Nephron (organoid): ENCODE data around the gene SLC9A4.

Experiments
- H3K27ac Mint-ChIP-seq, 3 experiments: 2 replicates each; pipeline ENCODE4 v1.8.0; 2020; ENCODE audit warnings: mixed read lengths in 3 of 3, mild to moderate bottlenecking in 2 of 3, moderate library complexity in 1 of 3
- H3K27me3 Mint-ChIP-seq: 2 replicates; pipeline ENCODE4 v1.8.0; 2021; ENCODE audit warnings: low read depth, mild to moderate bottlenecking, moderate library complexity, mixed read lengths
- H3K36me3 Mint-ChIP-seq: 2 replicates; pipeline ENCODE4 v1.8.0; 2020; ENCODE audit warnings: low read depth, mixed read lengths
- H3K4me1 Mint-ChIP-seq: 2 replicates; pipeline ENCODE4 v1.8.0; 2020; ENCODE audit warnings: mixed read lengths
- H3K4me3 Mint-ChIP-seq, 3 experiments: 2 replicates each; pipeline ENCODE4 v1.8.0; 2020; ENCODE audit warnings: mild to moderate bottlenecking in 3 of 3, mixed read lengths in 3 of 3, moderate library complexity in 2 of 3
- H3K9me3 Mint-ChIP-seq: 2 replicates; pipeline ENCODE4 v1.8.0; 2020; ENCODE audit warnings: mixed read lengths
- TF ChIP-seq, protein P1 (sequence below), 3 experiments: fragments of 200-600 bp; sonication (generic); IDR thresholded peaks; one replicate each; pipeline ENCODE4 v1.5.0; 2021; ENCODE audit warnings: antibody characterized with exemption in 3 of 3; ENCODE audit not compliant: unreplicated experiment in 3 of 3

The SLC9A4 gene

DNA sequence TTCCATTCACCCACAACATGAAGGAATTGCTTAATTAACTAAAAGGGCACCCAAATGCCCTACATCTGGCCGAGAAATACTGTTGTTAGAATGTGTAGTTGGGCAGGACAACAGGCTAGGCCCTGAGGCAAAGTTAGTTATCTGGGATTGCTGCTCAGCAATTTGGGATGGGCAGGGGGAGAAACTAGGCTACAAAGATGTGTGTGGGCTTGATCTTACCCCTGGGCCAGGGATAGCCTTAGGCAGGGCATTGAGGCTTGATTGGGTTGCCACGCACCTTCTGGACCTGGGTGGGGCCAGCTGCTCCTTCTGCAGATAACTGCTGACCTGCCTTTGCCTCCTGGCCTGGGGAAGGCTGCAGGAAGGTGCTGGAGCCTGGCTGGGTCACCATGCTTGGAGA is 40.6 kb upstream of the SLC9A4 start:
- no peaks in the 10 kb centered on the region for H3K9me3 Mint-ChIP-seq

DNA sequence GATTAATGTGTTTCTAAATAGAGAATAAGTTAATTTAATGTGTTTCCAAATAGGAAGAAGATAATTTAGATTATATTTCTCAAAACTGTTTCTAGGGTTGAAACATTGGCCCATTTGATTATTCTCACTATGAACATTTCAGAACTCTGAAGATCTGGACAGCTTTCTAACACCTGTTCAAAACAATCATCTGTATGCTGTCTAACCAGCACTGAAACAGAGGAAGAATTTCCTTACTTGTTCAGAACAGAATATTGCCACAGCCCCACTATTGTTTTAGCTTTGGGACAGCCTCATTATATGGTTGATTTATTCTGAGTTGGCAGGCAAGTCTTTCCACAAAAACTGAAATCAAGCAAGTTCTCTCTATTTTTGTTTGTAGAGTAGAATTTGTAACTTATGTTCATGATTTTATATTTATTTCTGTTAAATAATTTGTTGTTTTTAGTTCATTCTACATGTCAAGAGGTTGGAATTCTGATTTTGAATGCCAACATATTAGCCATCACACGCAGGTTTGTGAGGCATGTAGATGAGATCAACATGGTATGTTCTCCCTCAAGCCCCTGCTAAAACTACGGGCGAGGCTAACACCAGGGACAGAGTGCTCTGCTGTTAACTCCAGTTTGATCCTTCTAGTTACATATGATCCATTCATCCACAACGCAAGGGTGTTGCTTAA is 38.9 kb upstream of the SLC9A4 start:
- H3K4me1 Mint-ChIP-seq: no peaks in the 10 kb centered on the region
- H3K27me3 Mint-ChIP-seq: no peaks in the 10 kb centered on the region
- H3K9me3 Mint-ChIP-seq: no peaks in the 10 kb centered on the region
- no peaks in the 10 kb centered on the region for H3K36me3 Mint-ChIP-seq
- no peak overlapping the region for H3K4me3 Mint-ChIP-seq
- TF ChIP-seq, protein P1, sequence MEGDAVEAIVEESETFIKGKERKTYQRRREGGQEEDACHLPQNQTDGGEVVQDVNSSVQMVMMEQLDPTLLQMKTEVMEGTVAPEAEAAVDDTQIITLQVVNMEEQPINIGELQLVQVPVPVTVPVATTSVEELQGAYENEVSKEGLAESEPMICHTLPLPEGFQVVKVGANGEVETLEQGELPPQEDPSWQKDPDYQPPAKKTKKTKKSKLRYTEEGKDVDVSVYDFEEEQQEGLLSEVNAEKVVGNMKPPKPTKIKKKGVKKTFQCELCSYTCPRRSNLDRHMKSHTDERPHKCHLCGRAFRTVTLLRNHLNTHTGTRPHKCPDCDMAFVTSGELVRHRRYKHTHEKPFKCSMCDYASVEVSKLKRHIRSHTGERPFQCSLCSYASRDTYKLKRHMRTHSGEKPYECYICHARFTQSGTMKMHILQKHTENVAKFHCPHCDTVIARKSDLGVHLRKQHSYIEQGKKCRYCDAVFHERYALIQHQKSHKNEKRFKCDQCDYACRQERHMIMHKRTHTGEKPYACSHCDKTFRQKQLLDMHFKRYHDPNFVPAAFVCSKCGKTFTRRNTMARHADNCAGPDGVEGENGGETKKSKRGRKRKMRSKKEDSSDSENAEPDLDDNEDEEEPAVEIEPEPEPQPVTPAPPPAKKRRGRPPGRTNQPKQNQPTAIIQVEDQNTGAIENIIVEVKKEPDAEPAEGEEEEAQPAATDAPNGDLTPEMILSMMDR (IDR thresholded peaks at IDR 0.05; ENCODE audit: unreplicated experiment in 3 of 3): no peak
- no peak overlapping the region for H3K27ac Mint-ChIP-seq

More for the DNA sequence above, 40.6 kb upstream of the SLC9A4 start:
- Mint-ChIP-seq H3K36me3 (no peaks in the 10 kb centered on the region), H3K4me1 (no peaks in the 10 kb centered on the region), H3K4me3 (no peak overlapping the region), H3K27me3 (no peaks in the 10 kb centered on the region), H3K27ac (no peak overlapping the region)
- TF ChIP-seq, protein P1 (IDR thresholded peaks at IDR 0.05; ENCODE audit: unreplicated experiment in 3 of 3): no peak

DNA sequence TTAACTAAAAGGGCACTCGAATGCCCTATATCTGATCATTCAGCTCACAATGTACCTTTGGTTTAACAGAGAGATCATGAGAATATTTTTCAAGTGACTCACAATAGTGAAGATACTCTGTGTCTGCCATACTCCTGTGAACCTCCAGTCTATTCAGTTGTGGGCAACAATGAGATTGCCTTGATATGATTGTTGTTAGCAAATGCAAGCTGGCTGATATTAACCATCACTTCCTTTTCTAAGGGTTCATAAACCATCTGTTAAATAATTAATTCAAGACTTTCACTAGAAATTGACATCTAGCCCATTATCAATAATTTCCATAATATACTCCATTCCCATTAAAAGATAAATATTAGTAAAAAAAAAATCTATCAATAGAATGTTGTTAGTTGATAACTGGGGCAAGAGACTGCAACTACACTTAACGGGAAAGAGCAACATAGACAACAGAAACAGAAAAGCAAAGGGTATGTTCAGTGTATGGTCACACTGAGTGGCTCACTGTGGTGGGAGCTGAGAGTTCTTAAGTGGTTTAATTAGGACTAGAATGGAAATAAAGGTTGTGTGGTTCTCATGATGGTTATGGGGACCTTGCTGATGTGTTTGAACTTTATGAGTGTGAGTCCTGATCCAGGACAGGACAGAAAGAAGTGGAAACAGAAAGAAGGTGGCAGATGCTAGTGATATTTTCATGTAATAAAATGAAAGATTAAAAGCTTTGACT is 38.2 kb upstream of the SLC9A4 start:
- Mint-ChIP-seq H3K4me1 (no peaks in the 10 kb centered on the region), H3K4me3 (no peak overlapping the region), H3K27me3 (no peaks in the 10 kb centered on the region), H3K36me3 (no peaks in the 10 kb centered on the region), H3K9me3 (no peaks in the 10 kb centered on the region), H3K27ac (no peak overlapping the region)
- TF ChIP-seq, protein P1 (IDR thresholded peaks at IDR 0.05; ENCODE audit: unreplicated experiment in 3 of 3): no peak

DNA sequence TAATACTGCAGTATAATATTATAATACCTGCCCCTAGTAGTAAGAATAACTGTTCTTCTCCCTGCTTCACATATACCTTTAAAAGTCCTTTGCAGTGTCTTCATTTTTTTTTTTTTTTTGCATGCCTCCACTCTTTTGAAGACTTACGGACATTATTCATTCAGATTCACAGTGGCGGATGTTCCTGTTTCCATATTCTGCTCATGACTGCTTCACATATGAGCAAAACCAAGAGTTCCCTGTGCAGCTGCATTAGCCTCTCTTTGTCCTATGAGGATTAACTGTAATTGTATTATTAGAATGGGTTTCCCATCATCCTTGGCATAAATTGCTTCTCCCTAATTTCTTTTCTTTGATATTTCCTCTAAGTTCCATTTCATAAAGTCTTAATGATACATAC is 37.3 kb upstream of the SLC9A4 start:
- H3K4me1 Mint-ChIP-seq: no peaks in the 10 kb centered on the region
- no peaks in the 10 kb centered on the region for H3K36me3 Mint-ChIP-seq
- H3K4me3 Mint-ChIP-seq: no peak overlapping the region
- no peaks in the 10 kb centered on the region for H3K9me3 Mint-ChIP-seq
- H3K27me3 Mint-ChIP-seq: no peaks in the 10 kb centered on the region
- H3K27ac Mint-ChIP-seq: no peak overlapping the region
- TF ChIP-seq, protein P1 (IDR thresholded peaks at IDR 0.05; ENCODE audit: unreplicated experiment in 3 of 3): no peak

DNA sequence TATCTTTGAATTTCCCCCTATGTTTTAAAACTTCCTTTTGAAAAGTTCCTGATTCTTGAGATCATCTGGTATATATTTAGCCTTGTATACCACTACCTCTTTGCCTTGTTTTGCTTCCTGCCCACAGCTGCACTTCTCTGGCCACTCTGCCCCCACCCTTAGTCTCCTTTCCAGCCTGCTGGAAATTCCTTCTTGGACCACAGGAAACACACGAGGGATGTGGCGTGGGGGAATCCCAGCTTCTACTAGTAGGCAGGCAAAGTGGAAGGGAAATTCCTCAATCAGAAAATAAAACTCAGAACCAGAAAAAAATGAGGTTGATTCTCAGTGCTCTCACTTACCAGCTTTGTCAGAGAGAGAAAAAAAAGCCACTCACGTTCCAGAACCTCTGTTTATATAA is 36.7 kb upstream of the SLC9A4 start:
- TF ChIP-seq, protein P1 (IDR thresholded peaks at IDR 0.05; ENCODE audit: unreplicated experiment in 3 of 3): no peak
- Mint-ChIP-seq H3K9me3 (no peaks in the 10 kb centered on the region), H3K27ac (no peak overlapping the region), H3K4me1 (no peaks in the 10 kb centered on the region), H3K36me3 (no peaks in the 10 kb centered on the region), H3K27me3 (no peaks in the 10 kb centered on the region), H3K4me3 (no peak overlapping the region)

DNA sequence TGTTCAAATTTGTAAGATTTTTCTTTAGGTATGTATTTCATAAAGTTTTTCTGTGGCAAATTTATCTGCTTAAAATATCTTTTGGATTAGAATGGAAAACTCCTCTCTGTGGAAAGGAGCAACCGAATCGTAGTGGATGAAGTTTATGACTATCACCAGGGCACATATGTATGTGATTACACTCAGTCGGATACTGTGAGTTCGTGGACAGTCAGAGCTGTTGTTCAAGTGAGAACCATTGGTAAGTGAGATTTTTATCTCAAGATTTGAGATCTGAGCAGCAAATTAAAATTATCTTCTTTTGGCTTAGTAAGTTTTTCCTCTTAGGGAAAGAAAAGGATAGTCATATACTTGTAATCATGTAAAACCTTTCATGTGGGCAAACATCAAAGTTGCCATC is 35.9 kb upstream of the SLC9A4 start:
- Mint-ChIP-seq H3K9me3 (no peaks in the 10 kb centered on the region), H3K4me3 (no peak overlapping the region), H3K4me1 (no peaks in the 10 kb centered on the region), H3K27ac (no peak overlapping the region), H3K36me3 (no peaks in the 10 kb centered on the region), H3K27me3 (no peaks in the 10 kb centered on the region)
- TF ChIP-seq, protein P1 (IDR thresholded peaks at IDR 0.05; ENCODE audit: unreplicated experiment in 3 of 3): no peak
